ENCODE measurements around the gene CFAP57.
"Not testable (repeated sequence)": the region's sequence is repeated elsewhere in the genome, so short reads cannot be mapped to it uniquely, and the experiment has no call there.

The CFAP57 gene

DNA sequence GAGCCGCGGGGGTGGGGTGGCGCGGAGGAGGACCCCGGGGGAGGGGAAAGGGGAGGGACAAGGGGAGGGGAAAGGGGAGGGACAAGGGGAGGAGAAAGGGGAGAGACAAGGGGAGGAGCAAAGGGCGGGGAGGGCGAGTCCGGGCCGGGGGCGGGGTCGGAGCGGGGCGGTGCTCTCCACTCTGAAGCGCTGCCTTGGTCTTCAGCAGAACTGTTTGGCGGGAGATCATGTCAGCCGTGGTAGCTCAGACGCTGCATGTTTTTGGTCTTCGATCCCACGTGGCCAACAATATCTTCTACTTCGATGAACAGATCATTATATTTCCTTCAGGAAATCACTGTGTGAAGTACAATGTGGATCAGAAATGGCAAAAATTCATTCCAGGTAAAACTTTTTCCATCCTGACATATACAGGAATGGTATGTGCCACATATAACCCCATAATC is 420 bp downstream of the CFAP57 start:
- peak in 42 of 51 donors; percentile 65 to 100 (median 86) for DNase-seq

DNA sequence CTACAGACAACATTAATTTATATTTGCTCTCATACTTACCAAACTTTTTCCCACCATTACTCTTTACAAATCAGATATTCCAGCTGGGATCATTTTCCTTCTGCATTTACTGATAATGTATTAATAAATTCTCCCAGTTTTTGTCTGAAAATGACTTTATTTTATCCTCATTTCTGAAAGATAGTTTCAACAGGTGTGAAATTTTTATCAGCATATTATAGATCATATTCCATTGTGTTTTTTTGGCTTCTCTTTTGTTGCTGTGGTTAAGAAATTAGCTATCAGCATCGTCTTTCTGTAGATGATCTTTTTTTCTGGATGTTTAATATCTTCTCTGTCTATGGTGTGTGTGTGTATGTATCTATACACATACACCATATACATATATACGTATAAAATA is 2.7 kb downstream of the CFAP57 start:
- no peak for DNase-seq

DNA sequence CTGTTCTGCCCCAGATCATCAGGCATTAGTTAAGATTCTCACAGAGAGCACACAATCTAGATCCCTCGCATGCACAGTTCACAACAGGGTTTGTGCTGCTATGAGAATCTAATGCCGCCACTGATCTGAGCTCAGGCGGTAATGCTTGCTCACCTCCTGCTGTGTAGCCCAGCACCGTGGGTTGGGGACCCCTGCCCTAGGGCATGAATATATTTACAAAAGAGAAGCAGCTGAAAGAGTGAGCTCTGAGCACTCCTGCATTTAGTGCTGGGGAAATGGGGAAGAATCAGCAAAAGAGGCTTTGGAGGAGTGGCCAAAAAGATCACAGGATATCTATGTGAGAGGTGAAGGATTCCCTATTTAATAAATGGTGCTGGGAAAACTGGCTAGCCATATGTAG is 5.6 kb downstream of the CFAP57 start:
- no peak for DNase-seq

DNA sequence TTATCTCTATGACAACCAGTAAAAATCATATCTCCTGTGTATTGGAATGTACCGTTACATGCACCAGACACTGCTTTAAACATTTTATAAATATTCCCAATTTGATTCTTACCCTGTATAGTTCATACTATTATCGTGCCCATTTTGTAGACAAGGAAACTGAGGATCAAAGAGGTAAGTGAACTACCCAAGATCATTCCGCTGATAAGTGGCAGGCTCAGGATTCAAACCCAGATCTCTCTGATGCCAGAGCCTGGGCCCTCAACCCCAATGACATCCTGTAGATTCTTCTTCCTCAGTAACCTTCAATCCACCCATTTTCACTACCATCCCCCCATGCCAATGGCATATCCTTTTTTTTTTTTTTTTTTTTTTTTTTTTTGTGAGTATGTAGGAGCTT is 12.3 kb downstream of the CFAP57 start:
- no peak for DNase-seq

DNA sequence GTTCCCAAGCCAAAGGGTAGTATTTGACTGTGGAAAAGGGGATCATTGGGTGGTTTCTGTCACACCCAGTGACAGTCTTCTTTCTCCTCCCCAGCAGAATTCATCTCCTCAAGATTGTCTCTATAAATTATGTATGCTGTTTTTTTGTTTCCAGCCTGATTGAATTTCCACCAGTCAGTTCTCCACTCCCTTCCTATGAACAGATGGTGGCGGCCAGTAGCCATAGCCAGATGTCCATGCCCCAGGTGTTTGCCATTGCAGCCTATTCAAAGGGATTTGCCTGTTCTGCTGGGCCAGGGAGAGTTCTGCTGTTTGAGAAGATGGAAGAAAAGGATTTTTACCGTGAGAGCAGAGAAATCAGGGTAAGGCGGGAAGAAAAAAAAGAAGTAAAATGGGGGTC is 12.9 kb downstream of the CFAP57 start:
- DNase-seq = no peak

DNA sequence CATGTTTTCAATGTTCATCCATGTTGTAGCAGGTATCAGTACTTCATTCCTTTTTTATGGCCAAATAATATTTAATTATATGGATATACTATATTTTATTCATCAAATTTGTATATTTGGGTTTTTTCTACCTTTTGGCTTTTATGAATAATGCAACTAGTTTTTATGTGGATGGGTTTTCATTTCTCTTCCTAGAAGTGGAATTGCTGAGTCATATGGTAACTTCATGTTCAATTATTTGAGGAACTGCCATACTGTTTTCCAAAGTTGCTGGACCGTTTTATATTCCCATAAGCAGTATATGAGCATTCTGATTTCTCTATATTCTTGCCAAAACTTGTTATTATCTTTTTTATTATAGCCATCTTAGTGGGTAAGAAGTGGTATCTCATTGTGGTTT is 16.0 kb downstream of the CFAP57 start:
- no peak for DNase-seq

DNA sequence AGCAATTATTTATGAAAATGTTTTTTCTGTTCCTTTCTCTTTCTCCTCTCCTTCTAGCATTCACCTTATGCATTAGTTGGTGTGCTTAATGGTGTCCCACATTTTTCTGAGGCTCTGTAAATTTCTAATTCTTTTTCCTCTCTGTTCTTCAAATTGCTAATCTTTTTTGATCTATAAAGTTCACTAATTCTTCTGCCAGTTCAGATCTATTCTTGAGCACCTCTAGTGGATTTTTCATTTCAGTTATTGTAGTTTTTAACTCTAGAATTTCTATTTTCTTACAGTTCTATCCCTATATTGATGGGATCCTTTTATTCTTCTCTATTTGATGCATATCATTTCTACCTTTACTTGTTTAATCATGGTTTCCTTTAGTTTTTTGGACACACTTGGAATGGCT is 22.4 kb downstream of the CFAP57 start:
- DNase-seq = no peak

DNA sequence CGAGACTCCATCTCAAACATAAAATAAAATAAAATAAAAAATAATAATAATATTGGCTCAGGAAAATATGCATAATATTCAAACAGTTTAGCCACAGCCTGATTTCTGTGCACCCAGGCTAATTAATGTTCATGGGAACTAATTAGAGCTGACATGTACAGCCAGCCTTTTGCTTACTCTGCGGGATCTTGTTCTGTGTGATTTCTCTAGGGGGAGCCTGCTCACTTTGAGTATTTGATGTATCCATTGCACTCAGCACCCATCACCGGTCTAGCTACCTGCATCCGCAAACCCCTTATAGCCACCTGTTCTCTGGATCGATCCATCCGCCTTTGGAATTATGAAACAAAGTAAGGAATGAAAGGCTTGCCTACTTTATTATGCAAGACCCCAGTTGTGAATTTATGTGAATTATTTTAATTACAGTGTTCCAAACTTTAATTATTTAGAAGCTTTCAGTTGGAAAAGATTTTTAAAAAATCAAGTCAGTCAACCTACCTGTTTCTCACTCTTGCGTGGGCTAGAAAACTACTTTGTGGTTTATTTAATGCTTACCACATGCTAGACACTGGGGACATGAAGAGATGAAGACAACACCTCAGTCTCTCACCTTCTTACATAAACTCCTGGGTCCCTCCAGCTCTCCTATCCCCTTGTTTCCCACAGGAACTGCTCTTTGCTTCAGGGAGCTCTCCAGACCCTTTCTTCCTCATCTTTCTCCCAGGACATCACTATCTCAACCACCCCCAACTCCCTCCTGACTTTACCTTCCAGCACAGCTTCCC is 25.4 kb downstream of the CFAP57 start:
- DNase-seq = no peak

DNA sequence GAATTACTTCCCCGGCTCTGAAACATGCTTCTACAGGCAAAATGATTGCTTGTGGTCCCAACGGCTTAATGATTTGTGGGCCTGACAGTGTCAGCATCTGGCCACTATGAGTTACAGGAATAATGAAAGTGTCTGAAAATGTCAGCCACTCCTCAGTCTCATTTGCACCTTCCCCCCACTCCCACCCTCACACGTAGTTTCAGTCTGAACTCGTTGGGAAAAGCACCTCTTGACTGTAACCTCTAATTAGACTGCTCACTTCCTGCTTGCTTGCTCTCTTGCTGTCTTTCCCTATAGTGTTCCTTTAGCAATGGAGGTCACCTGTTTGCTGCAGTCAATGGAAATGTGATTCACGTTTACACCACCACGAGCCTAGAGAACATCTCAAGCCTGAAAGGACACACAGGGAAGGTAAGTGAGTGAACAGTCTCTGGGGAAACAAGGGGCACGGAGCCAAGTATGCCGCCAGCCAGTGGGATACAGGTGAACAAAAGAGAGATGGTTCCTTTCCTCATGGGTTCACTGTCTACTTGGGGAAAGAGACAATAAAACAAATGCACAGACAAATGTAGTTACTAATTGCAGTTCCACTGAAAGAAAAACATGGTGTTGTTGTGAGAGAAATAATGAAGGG is 27.1 kb downstream of the CFAP57 start:
- DNase-seq = no peak

DNA sequence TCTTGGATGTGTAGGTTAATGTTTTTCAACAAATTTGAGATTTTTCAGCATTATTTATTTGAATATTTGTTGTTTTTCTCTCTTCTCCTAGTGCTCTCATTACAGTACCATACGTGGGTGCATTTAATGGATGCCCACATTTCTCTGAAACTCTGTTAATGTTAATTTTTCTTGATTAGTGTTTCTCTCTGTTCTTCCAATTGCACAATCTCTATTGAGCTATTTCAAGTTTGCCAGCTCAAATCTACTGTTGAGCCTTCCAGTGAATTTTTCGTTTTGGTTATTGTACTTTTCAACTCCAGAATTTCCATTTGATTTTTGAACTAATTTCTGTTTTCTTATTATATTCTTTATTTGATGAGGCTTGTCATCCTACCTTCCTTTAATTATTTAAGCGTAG is 31.7 kb downstream of the CFAP57 start:
- no peak for DNase-seq

DNA sequence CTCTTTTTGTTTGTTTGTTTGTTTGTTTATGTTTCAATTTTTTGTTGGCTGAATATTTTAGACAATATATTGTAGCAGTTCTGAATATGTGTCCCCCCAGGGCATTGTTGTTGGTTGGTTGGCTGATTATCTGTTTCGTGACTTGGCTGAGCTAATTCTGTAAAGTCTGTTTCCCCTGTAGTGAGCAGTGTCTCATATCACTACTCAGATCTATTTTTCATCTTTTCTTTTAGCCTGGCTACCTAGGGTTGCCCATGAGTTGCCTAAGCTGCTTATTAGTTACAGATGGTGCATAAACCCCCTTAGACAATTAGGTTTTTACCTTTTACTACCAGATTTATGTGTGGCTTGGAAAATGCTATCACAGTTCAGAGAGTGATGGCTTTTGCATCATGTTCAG is 32.3 kb downstream of the CFAP57 start:
- no peak for DNase-seq

DNA sequence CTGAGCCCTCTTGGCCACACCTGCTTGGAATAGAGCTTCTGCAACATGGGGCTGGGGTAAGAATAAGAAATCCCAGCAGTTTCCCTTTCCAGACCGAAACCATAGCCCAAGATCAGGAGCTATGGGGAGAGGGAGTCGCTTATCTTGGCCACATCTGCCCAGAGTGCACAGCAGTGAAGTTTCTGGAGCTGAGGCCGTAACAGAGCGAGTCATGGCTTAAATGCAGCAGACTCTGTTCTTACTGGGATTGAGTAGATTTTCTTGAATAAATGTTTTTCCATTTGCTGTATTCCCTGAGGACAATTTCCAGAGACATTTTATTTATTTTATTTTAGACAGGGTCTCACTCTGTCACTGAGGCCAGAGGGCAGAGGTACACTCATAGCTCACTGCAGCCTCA is 33.5 kb downstream of the CFAP57 start:
- no peak for DNase-seq

DNA sequence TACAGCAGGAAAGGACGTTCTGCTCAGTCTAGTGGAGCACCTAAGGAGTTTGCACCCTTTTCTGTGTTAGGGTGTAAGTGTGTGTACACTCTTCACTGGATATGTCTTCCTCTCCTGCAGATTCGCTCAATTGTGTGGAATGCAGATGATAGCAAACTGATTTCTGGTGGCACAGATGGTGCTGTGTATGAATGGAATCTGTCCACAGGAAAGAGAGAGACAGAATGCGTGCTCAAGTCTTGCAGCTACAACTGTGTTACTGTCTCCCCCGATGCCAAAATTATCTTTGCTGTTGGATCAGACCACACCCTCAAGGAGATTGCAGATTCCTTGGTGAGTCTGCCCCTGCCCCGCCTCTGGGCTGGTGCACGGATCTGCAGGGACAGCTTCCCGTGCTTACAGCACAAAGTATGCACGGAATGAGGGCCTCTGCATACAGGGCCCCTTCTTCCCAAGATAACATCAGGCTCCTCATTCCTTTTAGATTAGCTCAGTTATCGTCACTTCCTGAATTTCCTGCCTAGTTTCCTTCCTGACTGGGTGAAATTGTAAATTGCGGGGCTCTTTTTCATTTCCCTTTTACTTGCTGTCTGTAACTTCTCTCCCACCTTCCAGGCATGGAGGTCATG is 34.6 kb downstream of the CFAP57 start:
- DNase-seq = no peak

DNA sequence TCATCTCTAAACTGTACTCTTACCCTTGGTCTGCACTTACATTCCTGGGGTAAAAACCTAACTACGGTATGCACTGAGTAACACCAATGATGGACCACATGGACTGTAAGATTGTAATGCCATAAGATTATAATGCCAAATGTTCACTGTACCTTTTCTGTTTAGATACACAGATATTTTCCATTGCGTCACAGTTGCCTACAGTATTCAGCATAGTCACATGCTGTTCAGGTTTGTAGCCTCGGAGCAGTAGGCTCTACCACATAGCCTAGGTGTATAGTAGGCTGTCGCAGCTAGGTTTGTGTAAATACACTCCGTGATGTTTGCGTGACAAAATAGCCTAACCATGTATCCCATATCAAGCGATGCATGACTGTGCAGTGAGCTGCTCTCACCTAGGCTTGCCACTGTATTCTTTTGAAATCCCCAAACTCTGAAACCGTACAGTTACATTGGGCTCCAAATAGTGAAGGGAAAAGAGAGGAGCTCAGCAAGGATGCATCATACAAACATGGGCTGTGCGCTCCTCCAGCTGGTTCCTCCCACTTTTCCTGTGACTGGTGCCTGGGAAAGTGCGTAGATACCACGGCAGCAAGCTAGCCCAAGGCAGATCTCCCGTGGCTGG is 35.2 kb downstream of the CFAP57 start:
- no peak for DNase-seq

DNA sequence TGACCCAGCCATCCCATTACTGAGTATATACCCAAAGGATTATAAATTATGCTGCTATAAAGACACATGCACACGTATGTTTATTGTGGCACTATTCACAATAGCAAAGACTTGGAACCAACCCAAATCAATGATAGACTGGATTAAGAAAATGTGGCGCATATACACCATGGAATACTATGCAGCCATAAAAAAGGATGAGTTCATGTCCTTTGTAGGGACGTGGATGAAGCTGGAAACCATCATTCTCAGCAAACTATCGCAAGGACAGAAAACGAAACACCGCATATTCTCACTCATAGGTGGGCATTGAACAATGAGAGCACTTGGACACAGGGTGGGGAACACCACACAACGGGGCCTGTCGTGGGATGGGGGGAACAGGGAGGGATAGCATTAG is 36.1 kb downstream of the CFAP57 start:
- not testable (repeated sequence) for DNase-seq

DNA sequence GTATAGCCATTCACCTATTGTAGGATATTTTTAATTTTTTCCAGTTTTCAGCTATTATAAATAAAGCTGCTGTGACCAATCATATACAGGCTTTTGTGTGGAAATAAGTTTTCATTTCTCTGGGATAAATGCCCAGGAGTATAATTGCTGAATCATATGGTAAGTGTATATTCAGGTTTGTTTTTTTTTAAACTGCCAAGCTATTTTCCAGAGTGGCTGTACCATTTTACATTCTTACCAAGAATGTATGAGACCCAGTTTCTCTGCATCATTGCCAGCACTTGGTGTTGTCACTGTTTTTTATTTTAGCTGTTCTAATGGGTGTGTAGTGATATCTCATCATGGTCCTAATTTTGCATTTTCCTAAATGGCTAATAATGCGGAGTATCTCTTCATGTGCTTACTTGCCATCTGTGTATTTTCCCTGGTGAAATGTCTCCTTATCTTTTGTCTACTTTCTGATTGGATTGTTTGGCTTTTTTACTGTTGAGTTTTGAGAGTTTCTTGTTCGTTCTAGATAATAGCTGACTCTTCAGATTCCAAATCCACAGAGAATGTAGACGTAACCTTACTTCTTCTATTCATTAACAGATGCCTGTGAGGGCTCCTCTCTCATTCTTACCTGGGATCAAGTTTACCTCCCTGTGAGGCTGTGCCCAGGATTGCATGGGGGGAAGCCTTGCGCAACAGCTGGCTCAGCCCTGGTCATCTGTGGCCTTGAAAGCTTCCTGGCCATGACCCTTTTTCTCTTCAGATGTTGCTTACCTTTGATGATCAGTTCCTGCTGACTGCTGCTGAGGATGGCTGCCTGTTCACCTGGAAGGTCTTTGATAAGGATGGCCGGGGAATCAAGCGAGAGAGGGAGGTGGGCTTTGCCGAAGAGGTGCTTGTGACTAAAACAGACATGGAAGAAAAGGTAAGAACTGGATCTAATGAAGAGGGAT is 42.6 kb downstream of the CFAP57 start:
- DNase-seq = no peak

DNA sequence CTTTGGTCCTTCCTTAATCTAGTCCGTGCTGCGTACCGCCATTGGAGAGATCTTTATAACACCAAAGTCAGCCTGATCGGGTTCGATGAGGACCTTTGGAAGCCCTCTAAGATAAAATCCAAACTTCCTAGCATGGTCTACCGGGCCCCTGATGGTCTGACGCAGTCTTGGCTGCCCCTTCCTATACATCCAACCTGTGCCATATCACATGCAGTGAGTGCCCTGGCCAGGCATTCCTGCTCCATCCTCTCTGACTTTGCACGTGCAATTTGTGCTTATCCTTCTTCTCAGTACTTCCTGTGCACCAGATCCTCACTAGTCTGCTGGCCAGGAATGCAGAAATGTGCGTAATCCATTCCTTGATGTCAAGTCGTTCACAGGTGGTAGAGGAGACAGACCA is 45.6 kb downstream of the CFAP57 start:
- no peak for DNase-seq

DNA sequence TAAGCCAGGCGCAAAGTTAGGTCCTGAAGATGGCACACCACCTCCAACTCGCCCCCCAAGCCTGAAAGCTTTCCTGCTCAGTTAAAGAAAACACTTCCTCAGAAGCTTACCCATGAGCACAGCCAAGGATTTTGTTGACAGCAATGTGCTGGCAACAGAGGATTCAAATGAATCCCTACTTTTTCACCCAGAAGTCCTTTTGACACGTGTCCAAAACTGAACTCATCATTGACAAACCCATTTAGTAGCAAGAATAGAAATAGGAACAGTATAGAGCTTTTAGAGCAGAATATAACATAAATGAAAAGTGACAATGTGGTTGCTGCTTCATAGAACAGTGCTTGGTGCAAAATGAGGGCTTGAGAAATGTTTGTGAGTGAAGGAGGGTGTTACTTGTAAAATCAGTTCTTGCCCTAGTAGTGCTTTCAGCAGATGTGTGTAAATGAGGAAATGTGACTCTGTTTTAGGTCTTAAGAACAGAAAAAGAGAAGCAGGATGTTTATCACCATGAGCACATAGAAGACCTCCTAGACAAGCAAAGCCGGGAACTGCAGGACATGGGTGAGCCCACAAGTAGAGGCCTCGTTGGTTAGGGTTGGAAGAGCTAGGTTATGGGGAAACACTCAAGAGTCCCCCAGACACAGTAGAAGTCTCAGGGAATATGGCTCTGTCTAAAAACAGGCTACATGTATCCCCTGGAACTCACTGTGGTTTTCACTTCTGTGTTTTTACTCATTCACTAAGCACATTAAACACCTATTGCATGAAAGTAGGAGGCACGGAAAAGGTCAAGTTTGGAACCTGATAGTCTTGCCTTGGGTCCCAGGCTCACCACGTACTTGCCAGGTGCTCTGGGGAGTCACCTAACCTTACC is 49.0 kb downstream of the CFAP57 start:
- DNase-seq = no peak

DNA sequence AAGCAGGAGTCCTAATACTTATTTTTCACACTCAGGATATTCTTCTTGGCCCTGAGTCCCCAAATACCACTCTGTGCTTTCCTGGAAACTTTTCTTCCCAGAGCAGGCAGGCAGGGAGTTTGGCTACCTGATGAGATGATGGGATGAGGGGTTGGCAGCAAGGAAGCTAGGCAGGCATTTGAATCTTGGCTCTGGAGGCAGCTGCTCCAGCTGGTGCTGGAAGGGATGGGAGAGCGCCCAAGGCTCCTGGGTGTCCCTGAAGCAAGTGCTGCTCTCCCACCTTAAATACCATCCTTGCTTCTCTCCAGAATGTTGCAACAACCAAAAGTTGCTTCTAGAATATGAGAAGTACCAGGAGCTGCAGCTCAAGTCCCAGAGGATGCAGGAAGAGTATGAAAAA is 49.7 kb downstream of the CFAP57 start:
- DNase-seq = no peak

DNA sequence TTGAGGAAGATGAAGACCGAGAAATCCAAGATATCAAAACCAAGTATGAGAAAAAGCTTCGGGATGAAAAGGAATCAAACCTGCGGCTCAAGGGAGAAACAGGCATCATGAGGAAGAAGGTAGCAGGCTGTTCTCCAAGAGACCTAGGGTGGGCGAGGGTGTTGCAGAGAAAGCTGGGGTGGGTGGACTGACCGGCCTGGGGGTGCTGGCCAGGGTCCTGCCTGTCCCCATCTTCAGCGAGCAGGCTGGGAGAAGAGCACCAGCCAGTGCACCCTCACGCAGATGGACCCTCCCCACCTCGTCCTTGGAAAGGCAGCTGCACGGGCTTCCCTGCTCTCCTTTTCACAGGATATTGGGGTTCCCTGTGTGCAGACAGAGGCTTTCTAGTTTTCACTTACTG is 50.7 kb downstream of the CFAP57 start:
- DNase-seq = no peak

Measured in hypothalamus (tissue), 51 donors.